Measurements from ENCODE around the gene VCL.

Gene VCL

DNA sequence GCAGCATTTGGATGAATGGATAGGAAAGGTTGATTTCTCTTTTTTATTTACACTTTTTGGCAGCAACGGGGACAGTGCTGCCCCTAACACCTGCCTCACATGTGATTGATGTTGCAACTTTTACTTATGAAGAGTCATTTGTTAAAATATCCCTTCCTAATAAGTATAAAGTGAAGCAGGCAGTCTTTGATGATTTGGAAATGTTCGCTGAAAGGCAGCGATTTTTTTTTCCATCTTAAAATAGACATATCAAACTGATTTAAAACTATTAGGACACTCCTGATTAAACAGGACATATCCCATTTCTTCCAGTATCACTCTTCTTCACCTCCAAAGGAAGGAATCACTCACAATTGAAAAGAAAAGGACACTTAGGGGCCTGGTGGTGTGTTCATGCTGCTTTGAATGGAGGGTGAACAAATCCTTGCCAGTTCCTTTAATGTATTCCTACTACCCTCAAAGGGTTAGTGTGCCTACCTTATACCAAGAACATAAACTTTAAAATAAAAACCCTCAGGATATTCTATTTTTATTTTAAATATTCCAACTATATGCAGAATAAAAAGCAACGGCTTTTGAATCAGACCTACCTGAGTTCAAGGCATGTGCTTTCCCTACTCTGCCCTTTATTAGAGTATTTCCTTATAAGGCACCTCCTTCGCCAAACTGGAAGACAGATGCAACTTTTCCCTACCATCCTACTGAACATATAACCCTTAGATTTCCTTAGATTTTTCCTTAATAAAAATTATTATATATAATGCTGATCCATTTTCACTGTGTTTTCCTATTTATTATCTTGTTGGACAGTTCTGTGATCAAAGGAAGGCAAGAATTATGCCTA, 154.2 kb downstream of the VCL start:
- no peak for DNase-seq (ENCODE audit: low read depth)

DNA sequence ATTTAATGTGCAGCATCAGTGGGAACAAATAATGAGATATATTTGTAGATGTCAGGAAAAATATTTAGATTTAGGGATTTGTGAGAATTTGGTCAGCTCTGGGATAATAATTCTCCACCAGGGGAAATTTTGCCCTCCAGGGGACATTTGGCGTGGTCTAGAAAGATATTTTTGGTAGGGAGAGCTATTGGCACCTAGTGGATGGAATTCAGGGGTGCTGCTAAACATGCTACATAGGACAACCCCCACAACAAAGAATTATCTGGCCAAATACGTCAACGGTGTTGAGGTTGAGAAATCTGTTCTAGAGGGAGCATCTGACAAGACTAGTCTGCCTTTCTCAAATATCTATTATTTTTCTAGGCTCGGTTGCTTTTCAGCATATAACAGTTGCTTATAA, 155.2 kb downstream of the VCL start:
- no peak for DNase-seq (ENCODE audit: low read depth)

DNA sequence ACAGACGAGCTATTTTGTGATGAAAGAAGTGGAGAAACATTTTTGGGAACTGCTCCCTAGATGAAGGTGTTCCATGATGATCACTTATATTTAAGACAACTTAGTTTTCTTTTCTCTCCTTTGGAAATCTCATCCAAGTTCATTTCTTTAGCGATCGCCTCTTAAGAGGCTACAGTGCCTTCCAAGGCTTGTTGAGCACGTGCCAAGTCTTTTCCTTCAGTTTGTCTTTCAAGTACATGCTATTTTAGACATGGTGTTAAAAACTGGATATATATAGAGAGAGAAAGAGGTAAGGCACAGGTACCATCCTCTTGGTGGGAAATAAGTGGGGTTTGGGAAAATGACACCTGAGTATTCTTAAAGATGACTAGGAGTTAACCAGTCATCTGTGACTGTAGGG, 155.8 kb downstream of the VCL start:
- DNase-seq (ENCODE audit: low read depth) = no peak

DNA sequence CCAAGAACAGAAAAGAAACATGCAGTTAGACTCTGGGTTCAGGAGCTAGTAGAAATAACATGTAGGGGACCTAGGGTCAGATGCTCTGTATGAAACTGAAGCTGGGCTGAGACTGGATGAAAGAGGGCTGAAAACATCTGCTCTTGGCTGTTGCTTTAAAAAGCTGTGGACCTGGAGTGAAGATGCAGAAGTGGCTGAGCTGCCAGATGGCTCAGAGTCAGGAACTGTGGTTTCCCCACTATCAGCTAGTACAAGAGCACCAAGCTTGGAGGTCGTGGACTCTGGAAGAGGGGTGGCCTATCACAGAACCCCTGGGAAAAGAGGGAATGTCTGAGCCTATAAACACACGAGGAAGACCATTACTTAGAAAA, 159.0 kb downstream of the VCL start:
- DNase-seq (ENCODE audit: low read depth) = no peak

DNA sequence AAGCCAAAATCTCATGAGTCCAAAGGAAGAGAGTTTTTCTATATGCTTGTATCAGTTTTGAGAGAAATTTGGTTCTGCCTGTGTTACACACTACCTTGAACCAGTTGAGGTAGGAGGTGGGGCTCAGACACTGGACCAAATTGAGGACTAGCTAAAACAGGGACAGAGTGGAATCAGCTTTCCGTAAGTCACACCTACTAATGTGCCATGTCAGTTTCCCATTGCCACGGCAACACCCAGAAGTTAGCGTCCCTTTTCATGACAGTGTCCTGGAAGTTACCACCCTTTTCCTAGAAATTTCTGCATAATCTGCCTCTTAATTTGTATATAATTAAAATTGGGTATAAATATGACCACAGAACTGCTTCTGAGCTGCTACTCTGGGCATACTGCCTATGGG, 162.1 kb downstream of the VCL start:
- DNase-seq (ENCODE audit: low read depth) = no peak

DNA sequence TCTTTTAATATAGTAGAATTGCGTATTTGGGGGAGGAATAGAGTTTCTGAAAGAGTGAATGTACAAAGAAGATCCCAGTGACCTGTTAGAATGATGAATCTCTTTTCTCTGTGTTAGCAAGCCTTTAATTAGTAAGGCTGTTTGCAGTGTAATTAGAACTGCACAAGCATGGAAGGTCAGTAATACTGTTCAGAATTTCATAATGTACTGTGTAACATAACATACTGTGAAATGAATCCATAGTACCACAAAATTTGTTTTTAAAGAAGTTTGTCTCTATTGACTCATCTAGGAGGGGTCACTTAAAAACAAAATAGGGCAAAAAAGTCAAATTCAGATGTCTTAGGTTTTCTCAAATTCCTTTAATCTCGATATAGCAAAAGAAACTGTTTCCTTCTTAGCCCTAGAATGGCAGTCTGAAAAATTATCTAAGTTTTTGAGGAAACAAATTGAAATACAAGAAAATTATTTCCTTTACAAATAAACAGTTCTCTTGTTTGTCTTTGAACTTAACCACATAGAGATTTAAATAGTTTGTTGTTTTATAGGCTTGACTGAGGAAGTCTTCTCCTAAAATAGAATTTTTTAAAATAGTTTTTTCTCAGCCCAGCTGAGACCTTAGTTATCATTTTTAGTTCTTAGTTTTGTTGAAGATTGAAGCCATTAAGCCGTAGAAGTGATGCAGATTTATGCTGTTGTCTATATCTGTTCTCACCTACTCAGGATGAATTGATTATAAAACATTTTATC, 165.6 kb downstream of the VCL start:
- no peak for DNase-seq (ENCODE audit: low read depth)

DNA sequence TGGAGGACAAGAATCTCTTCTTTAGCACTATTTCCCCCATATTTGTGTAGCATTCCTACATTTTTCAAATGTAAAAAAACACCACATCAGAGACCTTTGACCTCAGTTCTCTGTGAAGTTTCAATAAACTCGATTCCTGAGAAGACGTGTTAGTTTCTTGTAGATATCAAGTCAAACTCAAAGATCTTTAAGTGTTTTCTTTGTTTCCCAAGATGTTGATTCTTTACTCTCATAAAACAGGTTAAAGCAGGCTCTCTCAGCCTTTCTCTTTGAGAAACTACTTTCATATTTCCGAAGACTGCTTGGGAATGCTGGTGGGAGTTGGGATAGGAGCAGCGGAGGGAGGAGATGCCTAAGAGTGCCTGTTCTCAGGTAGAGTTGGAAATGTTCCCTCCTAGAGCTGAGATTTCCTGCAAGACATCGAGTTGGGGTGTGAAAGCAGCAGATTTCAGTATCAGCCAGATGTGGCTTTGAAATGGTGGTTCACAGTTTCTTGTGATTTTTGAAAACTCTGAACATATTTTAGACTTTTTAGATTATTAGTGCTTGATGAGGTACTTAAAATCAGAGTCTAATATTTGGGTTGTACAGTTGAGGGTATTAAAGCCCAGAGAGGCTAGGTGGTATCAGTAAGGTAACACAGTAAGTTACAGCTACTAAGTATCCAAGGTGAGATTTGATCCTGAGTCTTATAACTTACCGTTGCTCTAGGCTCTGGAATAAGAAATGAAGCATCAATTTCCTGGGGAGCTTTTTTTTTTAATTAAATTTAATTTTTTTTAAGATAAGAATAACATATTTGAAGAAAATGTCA, 167.0 kb downstream of the VCL start:
- no peak for DNase-seq (ENCODE audit: low read depth)

DNA sequence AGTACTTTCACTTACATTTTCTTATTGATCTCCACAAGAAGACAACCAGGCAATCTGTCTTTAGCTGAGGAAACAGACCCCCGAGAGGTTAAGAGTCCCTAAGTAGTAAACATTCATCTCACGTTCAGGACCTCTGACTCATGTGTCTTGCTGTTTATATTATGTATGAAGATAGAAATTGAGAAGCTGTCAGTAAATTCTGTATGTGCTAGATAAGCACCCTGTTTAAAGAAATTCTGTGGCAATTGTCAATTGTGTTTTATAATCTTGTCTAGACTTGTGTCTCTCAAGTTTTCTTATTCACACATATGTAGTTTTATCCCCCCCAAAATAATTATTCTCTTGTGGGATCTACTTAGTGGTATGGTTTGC, 167.6 kb downstream of the VCL start:
- DNase-seq (ENCODE audit: low read depth) = no peak

DNA sequence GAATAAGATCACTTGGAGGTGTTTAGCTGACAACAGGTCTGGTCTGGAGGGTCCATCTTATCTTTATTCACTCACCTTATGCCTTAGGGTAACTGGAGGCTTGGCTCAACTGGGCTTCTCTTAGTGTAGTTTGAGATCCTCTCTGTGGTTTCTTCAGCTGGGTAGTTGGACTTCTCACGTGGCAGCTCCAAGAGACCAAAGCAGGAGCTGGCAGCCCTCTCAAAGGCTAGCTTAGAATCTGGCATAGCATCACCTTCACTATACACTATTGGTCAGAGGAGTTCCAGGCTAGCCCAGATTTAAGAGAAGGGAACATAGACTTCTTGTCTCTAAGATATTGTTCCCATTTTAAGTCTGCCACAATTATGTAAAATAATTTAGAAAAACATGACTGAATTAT, 169.5 kb downstream of the VCL start:
- no peak for DNase-seq (ENCODE audit: low read depth)

Measured in stimulated activated CD8-positive, alpha-beta memory T cell treated with anti-CD3 and anti-CD28 coated beads, Interleukin-15, amount 100 ng/mL, for 1 hour (primary cell).